Stimulated activated naive CD8-positive, alpha-beta T cell treated with anti-CD3 and anti-CD28 coated beads, Interleukin-15, Interleukin-2, amounts not matched to agents 100 U/mL and 50 U/mL, for 24 hours (primary cell): ENCODE results near the gene ACKR3.
A peak's percentile ranks its signal among the peaks of the same experiment; 100 is the strongest.

Source experiments
- ATAC-seq: fragments of 150-1000 bp; cut with Tn5 transposase; one replicate; pipeline ENCODE4 v1.10.0; 2021
- DNase-seq: peaks from one replicate; pipeline ENCODE4 v3.0.0; 2021

Gene ACKR3

GRCh38 chr2:236569573-236569973 is at the start of gene ACKR3:
Gene ACKR3 (plus strand): TSS chr2:236569825. CDS start chr2:236580466, 10,641 bp downstream.
- ATAC-seq: peak; percentile 91
- DNase-seq: peak; percentile 50

GRCh38 chr2:236521556-236521955 is 48.1 kb upstream of the ACKR3 start:
- no peak for DNase-seq
- no peak for ATAC-seq

GRCh38 chr2:236523249-236523648 is 46.4 kb upstream of the ACKR3 start:
- ATAC-seq (no peak), DNase-seq (no peak)

GRCh38 chr2:236525411-236525997 is 44.1 kb upstream of the ACKR3 start:
- ATAC-seq (no peak), DNase-seq (no peak)

- DNase-seq: no peak
- no peak for ATAC-seq
Measured at GRCh38 chr2:236526455-236527158, 43.0 kb upstream of the ACKR3 start.

- DNase-seq (no peak), ATAC-seq (no peak)
Measured at GRCh38 chr2:236527159-236527630, 42.4 kb upstream of the ACKR3 start.

- ATAC-seq: no peak
- DNase-seq: no peak
Measured at GRCh38 chr2:236529606-236530005, 40.0 kb upstream of the ACKR3 start.

GRCh38 chr2:236530512-236530911 is 39.1 kb upstream of the ACKR3 start:
- no peak for DNase-seq
- no peak for ATAC-seq

GRCh38 chr2:236531195-236531594 is 38.4 kb upstream of the ACKR3 start:
- no peak for DNase-seq
- no peak for ATAC-seq

- ATAC-seq: no peak
- DNase-seq: no peak
Measured at GRCh38 chr2:236531996-236532395, 37.6 kb upstream of the ACKR3 start.

- DNase-seq (no peak), ATAC-seq (no peak)
Measured at GRCh38 chr2:236533343-236533742, 36.3 kb upstream of the ACKR3 start.

- ATAC-seq: no peak
- no peak for DNase-seq
Measured at GRCh38 chr2:236535024-236535423, 34.6 kb upstream of the ACKR3 start.

GRCh38 chr2:236536727-236537398 is 32.8 kb upstream of the ACKR3 start:
- peak; percentile 54 for DNase-seq

GRCh38 chr2:236538242-236538641 is 31.4 kb upstream of the ACKR3 start:
- no peak for ATAC-seq
- peak; percentile 38 for DNase-seq

More at GRCh38 chr2:236536727-236537398, 32.8 kb upstream of the ACKR3 start:
- ATAC-seq: peak; percentile 73

GRCh38 chr2:236541008-236541562 is 28.5 kb upstream of the ACKR3 start:
- no peak for DNase-seq
- peak; percentile 35 for ATAC-seq

GRCh38 chr2:236544362-236544761 is 25.3 kb upstream of the ACKR3 start:
- ATAC-seq (no peak), DNase-seq (no peak)

- DNase-seq: no peak
- no peak for ATAC-seq
Measured at GRCh38 chr2:236545248-236545658, 24.4 kb upstream of the ACKR3 start.

GRCh38 chr2:236545814-236546480 is 23.7 kb upstream of the ACKR3 start:
- ATAC-seq (peak; percentile 33), DNase-seq (peak; percentile 28)

- DNase-seq: peak; percentile 47
- peak; percentile 75 for ATAC-seq
Measured at GRCh38 chr2:236546561-236547002, 23.0 kb upstream of the ACKR3 start.

GRCh38 chr2:236547725-236548124 is 21.9 kb upstream of the ACKR3 start:
- ATAC-seq: no peak

GRCh38 chr2:236548179-236548921 is 21.3 kb upstream of the ACKR3 start:
- no peak for ATAC-seq

More at GRCh38 chr2:236547725-236548124, 21.9 kb upstream of the ACKR3 start:
- no peak for DNase-seq

More at GRCh38 chr2:236548179-236548921, 21.3 kb upstream of the ACKR3 start:
- no peak for DNase-seq
